HG03521 (cell line): Measurements from ENCODE around the gene HDAC3.
A peak's percentile ranks its signal among the peaks of the same experiment; 100 is the strongest.

Experiments
- ATAC-seq: cut with Tn5 transposase; IDR thresholded peaks from one replicate; pipeline ENCODE4 v1.9.1; 2021; ENCODE audit warnings: mild to moderate bottlenecking, moderate library complexity; ENCODE audit not compliant: unreplicated experiment

Gene HDAC3

GRCh38 chr5:141636413-141637122 is at the start of gene HDAC3, which contains the start of gene RELL2:
TSS of gene HDAC3 (minus strand) at chr5:141636849. CDS start at chr5:141636790, 59 bp downstream.
TSS of gene RELL2 (plus strand) at chr5:141636997. CDS start at chr5:141638226, 1,229 bp downstream.
- peak; percentile 82 for ATAC-seq

DNA sequence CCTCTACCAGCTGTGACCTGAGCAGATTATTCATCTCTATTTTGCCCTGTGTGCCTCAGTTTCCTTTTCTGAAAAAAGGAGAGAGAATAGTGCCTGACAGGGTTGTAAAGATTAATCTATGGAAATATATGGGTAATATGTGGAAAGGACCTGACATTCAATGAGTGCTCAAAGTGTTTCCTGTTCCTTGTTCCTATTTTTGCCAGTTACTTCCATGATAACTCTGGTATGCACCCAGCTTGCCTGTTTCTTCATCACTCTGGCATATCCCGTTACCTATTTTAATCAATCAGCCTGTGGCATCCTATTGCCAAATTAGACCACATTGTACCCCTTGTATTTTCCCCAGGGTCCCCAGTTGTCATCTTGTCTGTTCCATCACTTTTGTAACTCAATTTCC is 48.9 kb upstream of the HDAC3 start:
- no peak for ATAC-seq

- ATAC-seq, result no peak
These were observed 47.0 kb upstream of the HDAC3 start for GRCh38 chr5:141683596-141684141.

DNA sequence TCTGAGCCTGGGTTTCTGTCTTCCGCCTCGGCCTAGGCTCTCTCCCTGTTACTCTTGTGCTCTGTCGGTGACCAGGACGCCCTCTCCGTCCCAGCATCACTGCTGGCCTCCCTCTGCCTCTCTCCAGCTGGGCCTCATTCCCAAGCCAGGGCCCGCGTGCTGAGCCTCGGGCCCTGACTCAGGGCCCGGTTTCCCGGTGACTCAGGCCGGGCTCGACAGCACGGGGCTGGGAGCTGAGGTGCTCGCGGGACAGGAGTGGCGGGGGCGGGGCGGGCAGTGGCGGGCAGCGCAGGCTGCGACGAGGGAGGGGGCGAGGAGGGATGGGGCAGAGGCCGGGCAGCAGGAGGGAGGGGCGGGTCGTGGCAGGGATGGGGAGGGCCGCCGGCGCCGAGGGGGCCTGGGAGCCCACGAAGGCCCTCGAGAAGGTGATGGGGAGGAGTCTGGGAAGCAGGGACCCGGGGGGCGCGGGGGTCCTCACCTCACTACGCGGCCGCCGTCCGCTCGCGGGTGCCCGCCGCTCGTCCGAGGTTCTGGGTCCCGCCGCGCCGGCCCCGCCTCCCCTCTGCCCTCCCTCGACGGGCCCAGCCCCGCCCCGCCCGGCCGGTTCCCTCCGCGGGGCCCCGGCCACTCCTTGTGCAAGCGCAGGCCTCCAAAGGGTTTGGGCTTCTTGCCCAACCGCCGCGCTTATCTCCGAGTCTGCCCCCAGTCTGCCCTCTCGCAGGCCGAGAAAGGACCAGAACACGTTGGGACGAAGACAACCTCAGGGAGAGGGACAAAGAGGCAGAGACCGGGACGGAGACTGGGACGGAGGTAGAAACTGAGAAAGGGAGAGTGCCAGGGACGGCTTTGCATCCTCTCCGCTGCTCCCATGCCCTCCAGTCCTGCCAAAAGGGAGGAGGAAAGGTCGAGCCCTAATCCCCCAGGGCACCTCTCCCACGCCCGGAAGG is 45.3 kb upstream of the HDAC3 start, which contains the start of gene ARAP3:
ARAP3 (minus strand) TSS at position 536 of the 947 bp plus-strand sequence. CDS start 1,744 bp downstream, outside the sequence.
- ATAC-seq, result no peak

DNA sequence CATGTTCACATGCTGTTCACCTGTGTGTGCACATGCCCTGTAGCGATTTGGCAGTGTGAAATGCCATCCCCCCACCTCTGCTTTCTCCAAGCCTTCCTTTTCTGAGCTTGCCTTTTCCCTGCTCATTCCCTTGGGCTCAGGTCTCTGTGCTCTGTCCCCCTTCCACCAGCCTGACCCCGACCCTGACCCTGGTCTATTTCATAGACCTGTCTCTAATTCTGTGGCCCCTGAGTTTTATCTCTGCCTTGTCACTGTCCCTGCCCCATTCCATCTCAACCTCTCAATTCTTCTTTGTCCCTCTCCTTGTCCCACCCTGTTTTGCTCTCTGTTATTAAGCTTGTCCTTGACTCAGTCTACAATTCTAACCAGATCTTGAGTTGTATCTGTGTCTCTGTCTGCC is 44.6 kb upstream of the HDAC3 start:
- ATAC-seq, result no peak

GRCh38 chr5:141680751-141681201 is 44.1 kb upstream of the HDAC3 start:
- ATAC-seq, result no peak

DNA sequence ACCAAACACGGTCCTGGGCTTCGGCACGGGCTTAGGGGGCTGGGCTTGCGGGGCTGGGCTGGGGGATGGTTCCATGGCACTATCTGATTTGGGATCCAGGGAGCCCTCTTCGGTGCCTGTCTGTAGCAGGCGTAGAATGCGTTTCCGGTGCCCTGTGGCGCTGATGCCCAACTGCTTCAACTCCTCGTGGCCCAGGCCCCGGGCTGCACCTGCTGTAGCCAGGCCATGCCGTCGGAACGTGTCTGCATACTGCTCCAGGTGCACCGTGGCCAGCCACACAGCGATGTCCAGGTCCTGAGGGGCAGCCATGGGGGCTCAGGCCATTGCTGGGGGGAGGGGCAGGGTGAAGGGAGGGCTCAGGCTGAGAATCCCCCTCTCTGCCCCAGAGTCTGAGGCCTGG is 43.5 kb upstream of the HDAC3 start:
- no peak for ATAC-seq

- ATAC-seq, result no peak
These were observed 40.8 kb upstream of the HDAC3 start for GRCh38 chr5:141677415-141677814.

DNA sequence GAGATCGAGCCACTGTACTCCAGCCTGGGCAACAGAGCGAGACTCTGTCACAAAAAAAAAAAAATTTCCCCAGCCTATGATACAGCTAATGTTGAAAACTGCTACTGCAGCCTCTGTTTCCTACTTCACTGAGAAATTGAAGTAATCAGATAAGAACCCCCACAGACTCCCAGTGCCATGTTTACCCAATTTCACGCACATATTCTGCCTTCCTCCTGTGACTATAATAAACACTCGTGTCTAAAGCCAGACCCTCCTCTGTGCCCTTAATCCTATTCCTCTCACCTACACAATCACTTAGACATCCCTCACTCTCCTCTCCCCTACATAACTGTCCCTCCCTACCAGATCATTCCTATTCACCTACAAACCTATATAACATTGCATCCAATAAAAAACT is 39.0 kb upstream of the HDAC3 start:
- ATAC-seq, result no peak

DNA sequence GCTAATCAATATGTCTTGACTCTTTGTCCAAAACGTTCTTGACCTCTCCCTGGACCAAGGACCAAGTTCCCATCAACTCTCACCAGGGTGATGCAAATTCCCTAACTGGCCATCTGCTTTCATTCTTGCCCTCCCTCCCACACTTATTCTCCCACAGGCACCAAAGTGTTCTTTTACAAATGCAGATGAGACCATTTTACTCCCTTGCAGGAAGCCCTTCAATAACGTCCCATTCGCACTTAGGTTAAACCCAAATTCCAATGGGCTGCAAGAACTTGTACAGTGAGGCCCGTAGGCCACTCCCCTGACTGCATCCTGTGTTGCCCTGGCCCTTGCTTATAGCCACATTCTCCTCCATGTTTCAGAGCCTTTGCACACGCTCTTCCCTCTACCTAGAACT is 38.1 kb upstream of the HDAC3 start:
- ATAC-seq, result no peak

DNA sequence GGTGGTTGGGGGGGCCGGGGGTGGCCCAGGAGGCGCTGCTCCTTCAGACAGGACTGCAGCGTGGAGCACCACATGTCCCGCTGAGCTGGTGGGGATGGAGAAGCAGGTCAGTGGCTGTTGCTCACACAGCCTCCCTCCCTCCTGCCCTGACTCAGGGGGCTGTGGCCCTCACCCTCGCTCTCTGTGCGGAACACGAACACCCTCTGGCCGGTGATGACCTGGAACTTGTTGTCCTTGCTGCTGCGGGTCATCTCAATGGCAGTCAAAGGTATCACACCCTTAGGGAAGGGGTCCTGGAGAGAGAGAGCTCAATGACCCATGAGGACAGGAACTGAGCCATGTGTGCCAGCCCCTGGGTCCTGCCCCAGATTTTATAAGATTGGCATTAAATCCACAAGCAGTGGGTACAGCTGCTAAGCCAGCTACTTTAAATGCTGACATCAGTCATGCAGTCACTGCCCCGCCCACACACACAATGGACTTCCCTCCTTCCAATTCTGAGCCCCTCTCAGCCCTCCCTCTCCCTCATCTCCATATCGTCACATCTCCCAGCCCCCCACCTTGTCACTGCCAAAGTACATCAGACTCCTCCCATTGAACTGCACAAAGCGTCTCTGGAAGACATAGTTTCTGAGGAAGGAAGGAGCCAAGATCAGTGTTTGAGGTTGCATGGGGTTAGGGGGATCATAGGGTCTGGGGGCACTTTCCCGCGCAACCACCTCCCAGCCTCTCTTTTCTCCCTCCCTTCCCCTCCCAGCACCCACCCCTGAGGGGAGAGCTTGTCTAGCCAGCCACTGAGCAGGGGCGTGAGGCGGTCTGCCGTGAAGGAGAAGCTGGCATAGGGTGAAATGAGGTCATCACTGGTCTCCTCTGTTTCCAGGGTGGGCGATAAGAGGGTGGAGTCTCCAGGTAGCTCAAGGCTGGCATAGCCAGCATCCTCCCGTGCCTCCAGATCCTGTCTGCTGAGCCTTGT is 36.5 kb upstream of the HDAC3 start:
- no peak for ATAC-seq

DNA sequence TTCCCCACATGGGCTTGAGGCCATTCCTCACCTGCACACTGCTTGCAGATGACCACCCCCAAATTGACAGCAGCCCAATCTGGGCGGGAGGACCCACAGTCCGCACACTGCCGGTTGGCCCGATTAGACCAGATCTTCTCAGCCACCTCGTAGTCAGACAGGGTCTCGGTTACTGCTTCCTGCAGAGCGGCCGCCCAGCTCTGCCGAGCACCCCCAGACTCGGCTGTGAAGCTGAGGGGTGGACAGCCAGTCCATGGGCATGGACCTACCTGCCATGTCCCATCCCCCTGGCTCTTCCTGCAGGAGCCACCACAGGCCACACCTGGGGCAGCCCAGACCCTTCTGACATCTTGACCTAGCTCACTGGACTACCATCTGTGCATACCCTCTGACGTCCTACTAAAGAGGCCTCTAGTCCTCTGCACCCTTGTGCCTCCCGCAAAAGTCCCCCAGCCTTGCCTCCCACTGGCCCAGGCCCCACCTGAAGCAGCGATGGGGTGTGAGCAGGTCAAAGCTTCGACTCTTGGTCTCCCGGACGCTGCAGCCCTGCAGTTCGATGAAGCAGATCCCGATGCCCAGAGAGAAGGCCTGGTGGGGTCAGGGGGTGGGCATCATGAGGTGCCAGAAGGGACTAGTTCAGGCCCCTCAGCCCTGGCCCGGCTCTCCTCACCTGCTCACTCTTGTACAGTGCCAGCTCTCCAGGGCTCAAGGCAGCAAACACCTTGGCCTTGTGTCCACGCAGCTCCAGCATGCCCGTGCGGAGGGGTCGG is 35.6 kb upstream of the HDAC3 start:
- no peak for ATAC-seq

GRCh38 chr5:141669520-141669919 is 32.9 kb upstream of the HDAC3 start:
- no peak for ATAC-seq

- no peak for ATAC-seq
These were observed 32.1 kb upstream of the HDAC3 start for GRCh38 chr5:141668601-141669265.

GRCh38 chr5:141665995-141666940 is 29.6 kb upstream of the HDAC3 start:
- no peak for ATAC-seq

DNA sequence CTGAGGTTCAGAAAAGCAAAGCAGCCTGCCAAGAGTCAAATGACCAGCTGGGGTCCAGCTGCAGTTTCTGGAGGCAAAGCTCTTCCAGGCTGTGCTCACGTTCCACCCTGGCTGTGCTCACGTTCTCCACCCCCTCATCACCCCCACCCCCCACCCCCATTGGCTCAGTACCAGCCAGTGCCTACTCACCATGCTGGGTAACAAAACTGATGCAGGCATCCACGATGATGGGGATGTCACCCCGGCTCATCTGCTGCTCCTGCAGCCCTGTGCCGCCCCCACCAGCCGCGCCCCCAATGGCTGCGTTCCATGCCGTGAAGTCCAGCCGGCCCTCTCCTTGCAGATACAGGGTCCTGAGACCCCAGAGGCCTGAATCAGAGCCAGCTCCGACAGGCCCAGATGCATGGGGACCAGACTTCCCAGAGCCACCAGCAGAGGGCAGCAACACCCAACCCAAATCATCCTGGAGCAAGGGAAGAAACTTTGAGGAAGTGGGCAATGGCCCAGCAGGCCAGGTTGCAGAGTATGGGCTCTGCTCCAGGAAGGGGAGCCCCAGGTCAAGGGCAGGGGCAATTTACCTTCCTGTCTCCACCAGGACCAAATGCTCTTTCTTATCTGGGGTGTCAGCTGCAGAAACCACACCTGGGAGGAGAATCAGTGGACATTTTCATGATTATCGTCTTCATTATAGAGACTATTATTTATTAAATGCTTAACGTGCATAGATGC is 28.2 kb upstream of the HDAC3 start:
- peak; percentile 97 for ATAC-seq

DNA sequence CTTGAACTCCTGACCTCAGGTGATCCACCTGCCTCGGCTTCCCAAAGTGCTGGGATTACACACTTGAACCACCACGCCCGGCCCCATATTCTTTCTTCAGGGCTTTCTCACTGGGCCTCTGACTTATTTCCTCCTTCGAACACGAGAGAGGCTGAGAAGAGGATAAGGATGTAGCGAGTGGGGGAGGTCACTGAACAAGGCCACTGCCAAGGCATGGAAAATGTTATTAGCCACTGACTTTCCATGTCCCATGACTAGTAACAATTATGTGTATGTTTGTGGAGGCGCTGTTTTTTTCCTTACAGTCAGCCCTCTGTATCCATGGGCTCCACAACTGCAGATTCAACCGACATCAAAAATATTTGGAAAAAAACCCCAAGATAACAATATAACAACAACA is 26.9 kb upstream of the HDAC3 start:
- no peak for ATAC-seq
